GM08714 (cell line): ENCODE results near the gene LANCL2.
"Not testable (repeated sequence)": the region's sequence is repeated elsewhere in the genome, so short reads cannot be mapped to it uniquely, and the experiment has no call there.

ENCODE experiments used
- H3K4me3 ChIP-seq: fragments of 200-500 bp; sonication (Bioruptor generic); 2 replicates; pipeline ENCODE4 v1.5.1; 2014; ENCODE audit warnings: mild to moderate bottlenecking, low read length, inconsistent platforms
- ZNF274 ChIP-seq: IDR thresholded peaks from 2 replicates; pipeline ENCODE4 v1.6.1; 2012; ENCODE audit warnings: mild to moderate bottlenecking, low read depth, low read length

Gene LANCL2

GRCh38 chr7:55410667-55411239, 45.6 kb downstream of the LANCL2 start:
- no peak for TF ChIP-seq ZNF274
- H3K4me3 ChIP-seq: no peak overlapping the region

GRCh38 chr7:55411844-55412243, 46.7 kb downstream of the LANCL2 start:
- TF ChIP-seq ZNF274: no peak
- H3K4me3 ChIP-seq: no peak overlapping the region

- TF ChIP-seq ZNF274: no peak
- H3K4me3 ChIP-seq: no peak overlapping the region
Observed at GRCh38 chr7:55413442-55413841, 48.3 kb downstream of the LANCL2 start.

GRCh38 chr7:55415173-55415778, 50.1 kb downstream of the LANCL2 start:
- H3K4me3 ChIP-seq: no peak overlapping the region
- no peak for TF ChIP-seq ZNF274

- not testable (repeated sequence) for H3K4me3 ChIP-seq
Observed at GRCh38 chr7:55417456-55417855, 52.3 kb downstream of the LANCL2 start.

GRCh38 chr7:55420530-55420929, 55.4 kb downstream of the LANCL2 start:
- TF ChIP-seq ZNF274: no peak
- no peak overlapping the region for H3K4me3 ChIP-seq

- no peak for TF ChIP-seq ZNF274
Observed at GRCh38 chr7:55423277-55423711, 58.2 kb downstream of the LANCL2 start.

GRCh38 chr7:55423891-55424290, 58.8 kb downstream of the LANCL2 start:
- TF ChIP-seq ZNF274: no peak
- H3K4me3 ChIP-seq: no peak overlapping the region

More at GRCh38 chr7:55423277-55423711, 58.2 kb downstream of the LANCL2 start:
- no peak overlapping the region for H3K4me3 ChIP-seq

- H3K4me3 ChIP-seq: no peak overlapping the region
- no peak for TF ChIP-seq ZNF274
Observed at GRCh38 chr7:55425141-55425752, 60.1 kb downstream of the LANCL2 start.

- no peak overlapping the region for H3K4me3 ChIP-seq
- no peak for TF ChIP-seq ZNF274
Observed at GRCh38 chr7:55426676-55427075, 61.5 kb downstream of the LANCL2 start.

- no peak overlapping the region for H3K4me3 ChIP-seq
- no peak for TF ChIP-seq ZNF274
Observed at GRCh38 chr7:55427342-55427741, 62.2 kb downstream of the LANCL2 start.

- no peak for TF ChIP-seq ZNF274
- no peak overlapping the region for H3K4me3 ChIP-seq
Observed at GRCh38 chr7:55427800-55428199, 62.7 kb downstream of the LANCL2 start.

GRCh38 chr7:55429835-55430499, 64.8 kb downstream of the LANCL2 start:
- TF ChIP-seq ZNF274: no peak
- H3K4me3 ChIP-seq: no peak overlapping the region

GRCh38 chr7:55431898-55432297, 66.8 kb downstream of the LANCL2 start:
- no peak for TF ChIP-seq ZNF274

GRCh38 chr7:55432506-55432905, 67.4 kb downstream of the LANCL2 start:
- no peak overlapping the region for H3K4me3 ChIP-seq
- no peak for TF ChIP-seq ZNF274

More at GRCh38 chr7:55431898-55432297, 66.8 kb downstream of the LANCL2 start:
- no peak overlapping the region for H3K4me3 ChIP-seq
